K562 (cell line): ENCODE measurements around the gene PTPRU. TPM values are rescaled to one million over a fixed set of nuclear protein-coding genes. Genes with fewer than 3 reads are reported as not detected.

Experiments
- HIVEP1 ChIP-seq: fragments of 250-450 bp; sonication (Bioruptor Pico); IDR thresholded peaks from 2 replicates; pipeline ENCODE4 v1.4.0; 2020; ENCODE audit warnings: mild to moderate bottlenecking
- HOXB6 ChIP-seq: fragments of 250-450 bp; sonication (Bioruptor Pico); IDR thresholded peaks from 2 replicates; pipeline ENCODE4 v1.5.1; 2022; ENCODE audit warnings: mild to moderate bottlenecking, borderline replicate concordance
- IRF9 ChIP-seq: fragments of 450-650 bp; IDR thresholded peaks from 2 replicates; pipeline ENCODE4 v1.6.1; 2016; ENCODE audit warnings: missing biosample characterization, missing genetic modification characterization
- KLF13 ChIP-seq: fragments of 450-650 bp; IDR thresholded peaks from 2 replicates; pipeline ENCODE4 v1.6.1; 2016; ENCODE audit warnings: missing genetic modification characterization, low read depth, mild to moderate bottlenecking, missing compliant biosample characterization, moderate library complexity, borderline replicate concordance
- NR2C1 ChIP-seq, 2 experiments: fragments of 450-650 bp; IDR thresholded peaks; 2 replicates each; pipeline ENCODE4 v1.6.1; 2017; ENCODE audit warnings: mild to moderate bottlenecking in 2 of 2, antibody characterized with exemption in 1 of 2, inconsistent platforms in 1 of 2, missing compliant biosample characterization in 1 of 2, missing genetic modification characterization in 1 of 2
- NRF1 ChIP-seq, 2 experiments: fragments of 450-650 bp; IDR thresholded peaks in 1 of 2; conservative IDR thresholded peaks in 1 of 2; 2 replicates each; pipeline ENCODE4 v1.6.1; 2014; ENCODE audit warnings: mild to moderate bottlenecking in 2 of 2
- PBX2 ChIP-seq, 2 experiments: IDR thresholded peaks in 1 of 2; conservative IDR thresholded peaks in 1 of 2; 2 replicates each; pipeline ENCODE4 v1.6.1; 2016; ENCODE audit warnings: low read depth in 2 of 2, mild to moderate bottlenecking in 1 of 2, missing compliant biosample characterization in 1 of 2, missing genetic modification characterization in 1 of 2, moderate library complexity in 1 of 2
- RBBP5 ChIP-seq: fragments of 200-600 bp; sonication (generic); IDR thresholded peaks from 2 replicates; pipeline ENCODE4 v1.6.1; 2012; ENCODE audit warnings: borderline replicate concordance, mild to moderate bottlenecking, low read length, control low read depth, inconsistent platforms; ENCODE audit not compliant: insufficient read depth, poor library complexity, severe bottlenecking
- RNF219 ChIP-seq: fragments of 250-450 bp; sonication (Bioruptor Pico); IDR thresholded peaks from 2 replicates; pipeline ENCODE4 v1.5.0; 2022; ENCODE audit warnings: mild to moderate bottlenecking
- SFPQ ChIP-seq: fragments of 200-400 bp; formaldehyde crosslinking; IDR thresholded peaks from 2 replicates; pipeline ENCODE4 v1.6.1; 2017; ENCODE audit warnings: mild to moderate bottlenecking, low read depth, low read length, moderate library complexity
- ZBTB8A ChIP-seq: fragments of 450-650 bp; IDR thresholded peaks from 2 replicates; pipeline ENCODE4 v1.6.1; 2018; ENCODE audit warnings: mild to moderate bottlenecking, moderate library complexity; ENCODE audit not compliant: partially characterized antibody
- polyA plus RNA-seq, 8 experiments: library from polyadenylated mRNA; depleted of rRNA in 4 of 8; stranded (reverse) in 5 of 8; unstranded in 3 of 8; fragments of >200 nt; fragmentation: Nextera tagmentation in 2 of 8; fragmentation: Illumina TruSeq in 1 of 8; extraction: Ambion mirVana in 2 of 8; extraction: Trizol in 1 of 8; gene quantifications; 2 replicates each; pipeline versions ENCODE4 v1.2.1 to v1.2.3, GENCODE V29; 2011 to 2014; ENCODE audit warnings: inconsistent platforms in 1 of 8, missing spikeins in 1 of 8
- total RNA-seq, 7 experiments: library from RNA; depleted of rRNA in 6 of 7; stranded (reverse); fragments of >200 nt in 6 of 7; fragmentation: Illumina TruSeq in 2 of 7; extraction: Trizol in 2 of 7; gene quantifications; 2 replicates each; pipeline versions ENCODE4 v1.2.1 to v1.2.3, GENCODE V29; 2011 to 2021; ENCODE audit warnings: low replicate concordance in 1 of 7

The PTPRU gene
- total and polyA plus RNA-seq, 9 of the 15 experiments (the other 6 are each of a cell fraction or from before 2014, with no cell fraction given), result 0.01 to 2.9 (median 1.0) TPM

- TF ChIP-seq RBBP5 (peak; percentile 6), PBX2 (CRISPR knock-in tag; IDR thresholded peaks at IDR 0.05; ENCODE audit: low read depth) (no peak), PBX2 (tag; conservative IDR thresholded peaks at IDR 0.05; ENCODE audit: low read depth) (no peak), IRF9 (tag) (no peak), KLF13 (tag) (no peak), ZBTB8A (no peak), RNF219 (no peak), HOXB6 (no peak), NRF1 (conservative IDR thresholded peaks at IDR 0.05 in 1 of 2, IDR thresholded peaks at IDR 0.05 in 1 of 2) (no peak), SFPQ (no peak), NR2C1 (IDR thresholded peaks at IDR 0.05) (peak; percentile 62; the same call in 1 of the 2 replicates), NR2C1 (tag; IDR thresholded peaks at IDR 0.05) (peak; percentile 78), HIVEP1 (CRISPR knock-in tag) (no peak)
These were observed 22.1 kb downstream of the PTPRU start (continued) for GRCh38 chr1:29258189-29258975.
